Measurements from ENCODE around the gene SAMD1. TPM values are rescaled to one million over a fixed set of nuclear protein-coding genes. Genes with fewer than 3 reads are reported as not detected.
A peak's percentile ranks its signal among the peaks of the same experiment; 100 is the strongest.

Gene SAMD1
- total and polyA plus RNA-seq, 2 donors from 2014 or later, result 23.3 to 28.3 TPM

- H3K27ac ChIP-seq (ENCODE audit: low read depth in 2 of 2, low read length in 2 of 2), result peak within 1 kb of the TSS; percentile 86 to 89
- H3K9me3 ChIP-seq (ENCODE audit: control insufficient read depth in 2 of 3, insufficient read depth in 1 of 3, low read length in 3 of 3), result no peaks in the 10 kb centered on the region
- DNase-seq, result peak; percentile 99 to 100 (median 100)
- peak; percentile 93 for FAIRE-seq
- no peaks in the 10 kb centered on the region for H3K36me3 ChIP-seq (ENCODE audit: control insufficient read depth in 2 of 3, insufficient read depth in 3 of 3, low read length in 3 of 3)
- intact Hi-C loops (cut with DNase I), result no loop called here
- peak; percentile 91 for TF ChIP-seq CTCF (IDR thresholded peaks at IDR 0.05; ENCODE audit: borderline replicate concordance, extremely low read depth, insufficient read depth)
- peak within 1 kb of the TSS; percentile 50 to 76 (median 64) for H3K4me3 ChIP-seq (ENCODE audit: low read length in 3 of 3)
- H3K27me3 ChIP-seq (ENCODE audit: control insufficient read depth, insufficient read depth, low read length), result no peaks in the 10 kb centered on the region
- peak within 1 kb of the TSS; percentile 24 to 80 (median 57) for H3K9ac ChIP-seq (ENCODE audit: low read length in 3 of 3)
- H3K4me1 ChIP-seq (ENCODE audit: control insufficient read depth in 2 of 3, insufficient read depth in 2 of 3, low read depth in 1 of 3, low read length in 3 of 3), result peaks cover 0 to 6% (median 0%) of the 10 kb centered on the region in 3 donors
Observed at GRCh38 chr19:14136509-14137281, 46.1 kb upstream of the SAMD1 start, which contains the start of gene ASF1B. ASF1B (minus strand) TSS chr19:14136589; CDS start chr19:14136456, 133 bp downstream.

GRCh38 chr19:14135985-14136508, 45.5 kb upstream of the SAMD1 start:
- no peak overlapping the region for H3K27ac ChIP-seq (ENCODE audit: low read depth in 2 of 2, low read length in 2 of 2)
- no peaks in the 10 kb centered on the region for H3K27me3 ChIP-seq (ENCODE audit: control insufficient read depth, insufficient read depth, low read length)
- no peaks in the 10 kb centered on the region for H3K9me3 ChIP-seq (ENCODE audit: control insufficient read depth in 2 of 3, insufficient read depth in 1 of 3, low read length in 3 of 3)
- peak overlapping the region; percentile 39 to 64 (median 50) for H3K4me3 ChIP-seq (ENCODE audit: low read length in 3 of 3)
- no peak for TF ChIP-seq CTCF (IDR thresholded peaks at IDR 0.05; ENCODE audit: borderline replicate concordance, extremely low read depth, insufficient read depth)
- DNase-seq (peak in 2 of 5 donors; percentile 85 to 86), FAIRE-seq (no peak)
- H3K36me3 ChIP-seq (ENCODE audit: control insufficient read depth in 2 of 3, insufficient read depth in 3 of 3, low read length in 3 of 3), result no peaks in the 10 kb centered on the region
- H3K9ac ChIP-seq (ENCODE audit: low read length in 3 of 3), result peak overlapping the region in 1 of 3 donors; percentile 24
- H3K4me1 ChIP-seq (ENCODE audit: control insufficient read depth in 2 of 3, insufficient read depth in 2 of 3, low read depth in 1 of 3, low read length in 3 of 3), result peaks cover 0 to 6% (median 0%) of the 10 kb centered on the region in 3 donors
- intact Hi-C loops (cut with DNase I), result no loop called here

GRCh38 chr19:14135355-14135754, 44.8 kb upstream of the SAMD1 start:
- H3K9ac ChIP-seq (ENCODE audit: low read length in 3 of 3), result no peak overlapping the region
- DNase-seq, result no peak
- intact Hi-C loops (cut with DNase I), result no loop called here

More at GRCh38 chr19:14135355-14135754, 44.8 kb upstream of the SAMD1 start:
- H3K9me3 ChIP-seq (ENCODE audit: control insufficient read depth in 2 of 3, insufficient read depth in 1 of 3, low read length in 3 of 3), result no peaks in the 10 kb centered on the region
- no peaks in the 10 kb centered on the region for H3K36me3 ChIP-seq (ENCODE audit: control insufficient read depth in 2 of 3, insufficient read depth in 3 of 3, low read length in 3 of 3)
- TF ChIP-seq CTCF (IDR thresholded peaks at IDR 0.05; ENCODE audit: borderline replicate concordance, extremely low read depth, insufficient read depth), result no peak
- no peaks in the 10 kb centered on the region for H3K27me3 ChIP-seq (ENCODE audit: control insufficient read depth, insufficient read depth, low read length)
- H3K27ac ChIP-seq (ENCODE audit: low read depth in 2 of 2, low read length in 2 of 2), result no peak overlapping the region
- H3K4me3 ChIP-seq (ENCODE audit: low read length in 3 of 3), result peak overlapping the region in 1 of 3 donors; percentile 11
- H3K4me1 ChIP-seq (ENCODE audit: control insufficient read depth in 2 of 3, insufficient read depth in 2 of 3, low read depth in 1 of 3, low read length in 3 of 3), result peaks cover 0 to 6% (median 0%) of the 10 kb centered on the region in 3 donors
- FAIRE-seq, result no peak
